NOMO-1 treated with dmso at 0.1 percent for 144 hours (cell line): ENCODE data around the gene GPR176.

ENCODE experiments used
- DNase-seq: peaks from one replicate; lab custom pipeline; 2025; ENCODE audit not compliant: unreplicated experiment; lab: John Stamatoyannopoulos, UW

GPR176 gene, protein sequence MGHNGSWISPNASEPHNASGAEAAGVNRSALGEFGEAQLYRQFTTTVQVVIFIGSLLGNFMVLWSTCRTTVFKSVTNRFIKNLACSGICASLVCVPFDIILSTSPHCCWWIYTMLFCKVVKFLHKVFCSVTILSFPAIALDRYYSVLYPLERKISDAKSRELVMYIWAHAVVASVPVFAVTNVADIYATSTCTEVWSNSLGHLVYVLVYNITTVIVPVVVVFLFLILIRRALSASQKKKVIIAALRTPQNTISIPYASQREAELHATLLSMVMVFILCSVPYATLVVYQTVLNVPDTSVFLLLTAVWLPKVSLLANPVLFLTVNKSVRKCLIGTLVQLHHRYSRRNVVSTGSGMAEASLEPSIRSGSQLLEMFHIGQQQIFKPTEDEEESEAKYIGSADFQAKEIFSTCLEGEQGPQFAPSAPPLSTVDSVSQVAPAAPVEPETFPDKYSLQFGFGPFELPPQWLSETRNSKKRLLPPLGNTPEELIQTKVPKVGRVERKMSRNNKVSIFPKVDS

DNA sequence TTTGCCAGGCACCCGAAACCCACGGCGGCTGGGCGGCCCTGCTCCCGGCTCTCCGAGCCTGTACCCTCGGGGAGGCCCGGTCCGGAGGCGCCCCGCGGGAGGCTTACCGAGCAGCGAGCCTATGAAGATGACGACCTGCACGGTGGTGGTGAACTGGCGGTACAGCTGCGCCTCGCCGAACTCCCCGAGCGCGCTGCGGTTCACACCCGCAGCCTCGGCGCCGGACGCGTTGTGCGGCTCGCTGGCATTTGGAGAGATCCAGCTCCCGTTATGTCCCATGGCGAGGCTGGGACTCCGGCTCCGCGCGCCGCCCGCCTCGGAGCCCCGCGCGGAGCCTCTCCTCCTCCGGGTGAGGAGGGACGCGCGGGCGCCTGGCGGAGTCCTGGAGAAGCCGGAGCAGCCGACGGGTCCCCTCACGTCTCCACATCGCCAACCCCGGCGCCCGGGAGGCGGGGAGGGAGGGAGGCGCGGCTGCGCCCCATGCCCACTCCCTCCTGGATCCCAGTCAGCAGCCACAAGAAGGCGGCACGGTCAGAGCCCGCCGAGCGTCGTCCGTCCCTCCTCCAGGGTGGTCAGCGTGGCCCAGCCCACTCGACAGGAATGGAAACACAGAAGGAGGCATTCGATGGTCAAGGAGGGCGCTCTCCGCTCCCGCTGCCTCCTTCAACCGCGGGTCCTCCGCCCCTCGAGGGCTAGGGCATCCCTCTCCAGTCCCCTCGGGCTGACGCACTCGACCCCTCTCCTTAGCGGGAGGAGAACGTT, at the start of gene GPR176:
Gene GPR176 (minus strand): TSS at position 519 of the 762 bp plus-strand sequence. CDS start 240 bp downstream, at position 279.
- DNase-seq = no peak

DNA sequence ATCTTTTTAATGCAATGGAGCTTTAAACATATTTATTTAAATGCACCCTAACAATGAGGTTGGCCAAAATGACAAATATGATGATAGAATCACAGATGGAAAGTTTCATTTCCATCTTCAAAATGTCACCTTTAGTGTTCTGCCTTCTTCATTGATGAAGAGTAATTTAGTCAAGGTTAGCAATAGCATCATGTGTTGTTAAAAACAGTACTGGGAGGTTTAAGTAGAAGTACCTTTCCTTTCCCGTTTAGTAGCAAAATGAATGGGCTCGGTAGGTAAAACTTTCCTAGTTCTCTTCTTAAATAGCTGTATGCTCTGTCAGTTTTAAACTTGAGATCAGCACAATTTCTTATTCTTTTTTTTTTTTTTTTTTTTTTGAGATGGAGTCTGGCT, 48.9 kb upstream of the GPR176 start:
- no peak for DNase-seq

DNA sequence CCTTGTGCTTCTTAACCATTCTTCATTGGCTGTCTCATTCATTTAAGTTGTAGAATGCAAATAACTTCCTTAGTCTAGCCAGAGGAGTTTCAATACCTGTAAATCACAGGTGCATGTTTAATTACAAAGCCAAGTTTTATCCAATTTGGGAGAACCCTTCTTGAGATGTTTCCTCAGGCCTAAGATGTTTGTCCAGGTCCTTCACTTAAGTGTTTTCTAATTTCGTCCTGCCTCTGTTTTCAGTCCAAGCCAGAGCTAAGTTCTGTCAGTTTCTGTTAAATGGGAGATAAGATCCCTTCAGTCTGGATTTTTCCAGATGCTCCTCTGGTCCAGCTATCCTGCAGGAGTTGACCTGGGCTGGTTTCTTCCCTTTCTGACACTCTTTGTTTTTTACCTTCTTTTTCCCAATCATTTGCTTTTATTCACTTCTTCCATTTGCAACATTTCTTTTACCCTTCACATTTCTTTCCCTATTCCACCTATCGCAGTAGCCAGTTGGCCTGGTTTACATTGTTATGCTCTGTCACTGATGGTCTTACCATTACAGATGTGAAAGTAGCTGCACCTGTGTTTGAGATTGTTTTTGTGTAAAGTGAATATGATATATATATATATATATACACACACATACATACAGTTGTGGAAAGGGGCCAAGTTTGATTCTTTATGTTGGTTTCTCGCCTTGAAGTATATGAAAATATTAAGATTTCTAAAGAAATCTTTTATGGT, 48.4 kb upstream of the GPR176 start:
- DNase-seq = no peak

DNA sequence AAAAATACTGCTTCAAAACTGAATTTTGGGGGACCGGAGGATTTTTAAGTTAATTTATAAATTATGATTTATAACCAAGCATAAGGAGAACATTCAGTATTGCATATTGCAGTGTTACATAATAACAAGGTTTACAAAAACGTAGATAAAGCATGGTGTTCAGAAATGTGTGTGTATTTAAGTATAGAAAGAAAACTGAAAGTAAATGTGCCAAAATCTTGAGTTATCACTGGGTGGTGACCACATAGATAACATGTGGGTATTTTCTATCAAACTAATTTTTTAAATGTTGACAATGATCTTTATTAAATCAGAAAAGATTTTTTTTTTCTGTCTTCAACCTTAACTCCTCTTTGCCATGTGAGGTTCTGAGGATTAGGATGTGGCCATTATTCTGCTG, 46.5 kb upstream of the GPR176 start:
- DNase-seq = no peak

DNA sequence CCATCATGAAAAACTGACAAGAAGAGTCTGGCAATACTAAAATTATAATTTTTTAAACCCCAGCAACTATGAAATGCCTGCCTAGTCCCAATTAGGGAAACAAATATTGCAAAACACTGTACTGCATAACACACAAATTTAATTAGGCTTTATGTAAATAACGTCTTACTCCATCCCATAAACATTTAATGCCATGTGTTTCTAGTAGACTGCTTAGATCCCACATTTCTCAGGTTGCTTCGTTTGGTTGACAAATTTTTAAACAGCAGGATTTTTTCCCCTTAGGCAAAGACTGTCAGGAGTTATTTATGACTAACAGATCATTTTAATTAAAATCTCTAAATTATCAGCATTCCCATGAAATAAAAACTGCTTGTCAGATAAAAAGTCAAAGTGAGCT, 43.7 kb upstream of the GPR176 start:
- no peak for DNase-seq

DNA sequence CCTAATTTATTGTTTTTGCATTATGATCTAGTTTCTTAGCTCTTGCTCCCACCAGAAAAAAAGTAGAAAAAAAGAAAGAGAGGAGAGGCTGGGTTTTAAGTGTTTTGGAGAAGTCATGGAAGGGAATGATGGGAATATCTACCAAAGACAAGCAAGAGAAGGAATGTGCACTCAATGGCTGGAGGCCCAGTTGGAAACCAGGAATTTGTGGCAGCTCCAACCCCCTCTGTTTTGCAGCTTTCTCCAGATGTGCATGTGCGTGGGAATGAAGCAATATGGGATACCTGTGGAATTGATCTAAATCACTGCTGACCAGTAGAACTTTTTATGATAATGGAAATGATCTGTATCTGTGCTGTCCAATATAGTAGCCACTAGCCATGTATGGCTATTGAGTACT, 41.0 kb upstream of the GPR176 start:
- no peak for DNase-seq

DNA sequence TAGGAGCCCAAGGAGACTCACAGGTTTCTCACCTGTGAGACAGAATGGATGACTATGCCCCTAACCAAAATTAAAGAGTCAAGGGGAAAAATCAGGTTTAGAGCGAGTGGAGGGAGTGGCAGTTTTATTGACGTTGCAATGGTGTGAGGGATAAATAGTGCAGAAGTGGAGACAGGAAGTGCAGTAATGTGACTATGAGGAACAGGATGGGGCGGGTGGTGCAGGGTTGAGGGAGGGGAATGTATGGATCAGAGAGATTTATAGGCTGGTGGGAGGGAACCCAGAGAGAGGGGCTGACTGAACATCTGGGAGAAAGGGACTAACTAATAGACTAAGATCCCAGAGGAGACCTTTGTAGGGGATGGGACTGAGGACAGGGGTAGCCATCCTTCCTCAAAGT, 40.3 kb upstream of the GPR176 start:
- DNase-seq = no peak

DNA sequence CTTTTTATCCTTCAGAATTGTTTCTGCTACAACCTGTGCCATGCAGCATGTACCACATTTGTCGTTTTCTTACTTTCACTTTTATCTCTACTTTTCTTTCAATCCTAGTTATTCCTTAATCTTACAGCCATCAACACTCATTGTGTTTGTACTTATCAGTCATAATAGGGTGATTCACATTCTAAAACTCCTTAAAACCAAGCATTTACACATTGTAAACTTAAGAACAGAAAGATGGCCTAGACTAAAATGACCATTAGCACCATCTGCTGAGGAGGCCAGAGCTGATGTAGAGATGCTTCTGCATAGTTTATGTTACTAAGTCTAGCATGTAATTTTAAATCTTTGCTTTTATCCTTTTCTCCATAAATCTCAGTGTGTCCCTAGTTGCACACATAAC, 39.3 kb upstream of the GPR176 start:
- no peak for DNase-seq

DNA sequence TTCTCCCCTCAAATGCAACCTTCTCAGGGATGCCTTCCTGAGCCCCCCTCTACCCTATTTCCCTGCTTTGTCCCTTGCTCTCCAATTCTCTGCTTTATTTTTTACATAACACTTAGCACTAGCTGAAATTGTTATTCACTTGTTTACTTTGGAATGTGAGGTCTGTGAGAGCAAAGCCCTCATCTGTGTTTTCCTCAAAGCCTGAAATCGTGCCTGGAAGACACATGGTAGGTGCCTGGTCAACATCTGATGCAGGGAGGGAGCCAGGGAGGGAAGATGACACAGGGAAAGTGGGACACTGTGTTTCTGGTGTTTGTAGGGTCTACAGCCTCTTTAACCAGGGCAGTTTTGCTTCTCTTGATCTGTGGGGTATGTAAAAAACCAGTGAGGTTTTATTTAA, 37.4 kb upstream of the GPR176 start:
- DNase-seq = no peak

DNA sequence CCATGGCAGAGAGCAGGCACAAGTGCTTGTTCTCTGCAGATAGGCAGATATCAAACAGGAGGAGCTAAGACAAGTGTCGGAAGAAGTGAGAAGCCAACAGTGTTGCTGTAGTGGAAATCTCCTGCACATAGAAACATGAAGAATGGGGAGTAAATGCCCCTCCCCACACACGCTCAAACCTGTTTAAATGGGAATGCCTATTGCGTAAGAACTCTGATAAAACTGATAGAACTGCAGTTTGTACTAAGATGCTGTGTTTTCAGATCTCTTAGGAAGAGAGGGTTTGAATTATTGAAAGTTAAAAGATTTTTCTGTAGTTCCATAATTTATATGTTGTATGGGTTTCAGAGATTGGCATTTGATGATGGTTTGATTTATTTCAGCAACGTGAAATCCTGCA, 33.5 kb upstream of the GPR176 start:
- no peak for DNase-seq

DNA sequence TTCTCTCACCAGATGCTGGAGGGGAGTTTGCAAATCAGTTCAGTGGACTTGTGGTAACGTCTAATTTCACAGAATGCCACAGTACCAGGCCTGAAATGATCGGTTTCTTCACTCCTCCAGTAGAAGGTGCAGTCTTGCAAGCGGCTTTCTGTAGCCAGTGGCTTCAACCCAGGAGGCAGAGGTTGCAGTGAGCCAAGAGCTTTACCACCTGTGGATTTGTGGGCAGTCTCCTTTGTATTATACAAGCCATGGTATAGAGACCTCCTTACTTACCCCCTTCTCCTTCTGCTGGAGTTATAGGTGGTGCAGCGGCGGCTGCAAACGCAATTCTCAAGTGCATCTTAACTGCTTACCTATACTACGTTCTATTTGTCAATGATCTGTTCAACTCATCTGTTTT, 31.5 kb upstream of the GPR176 start:
- no peak for DNase-seq

DNA sequence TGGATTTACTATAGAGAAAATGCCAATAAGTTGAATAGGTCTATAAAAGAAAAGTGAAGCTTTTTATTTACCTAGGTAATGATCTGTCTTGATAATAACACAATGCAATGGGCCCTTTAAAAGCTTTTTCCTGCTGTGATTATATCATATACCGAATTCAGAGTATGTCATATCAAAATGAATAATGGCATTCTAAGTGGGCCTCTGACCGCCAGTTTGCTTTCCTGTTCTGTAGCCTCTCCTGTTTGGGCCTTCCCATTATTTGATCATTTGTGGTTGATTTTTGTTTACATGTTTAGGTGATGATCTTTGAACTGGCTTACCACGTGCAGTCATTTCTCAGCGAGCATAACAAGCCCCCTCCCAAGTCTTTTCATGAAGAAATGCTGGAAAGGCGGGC, 28.8 kb upstream of the GPR176 start:
- DNase-seq = no peak

DNA sequence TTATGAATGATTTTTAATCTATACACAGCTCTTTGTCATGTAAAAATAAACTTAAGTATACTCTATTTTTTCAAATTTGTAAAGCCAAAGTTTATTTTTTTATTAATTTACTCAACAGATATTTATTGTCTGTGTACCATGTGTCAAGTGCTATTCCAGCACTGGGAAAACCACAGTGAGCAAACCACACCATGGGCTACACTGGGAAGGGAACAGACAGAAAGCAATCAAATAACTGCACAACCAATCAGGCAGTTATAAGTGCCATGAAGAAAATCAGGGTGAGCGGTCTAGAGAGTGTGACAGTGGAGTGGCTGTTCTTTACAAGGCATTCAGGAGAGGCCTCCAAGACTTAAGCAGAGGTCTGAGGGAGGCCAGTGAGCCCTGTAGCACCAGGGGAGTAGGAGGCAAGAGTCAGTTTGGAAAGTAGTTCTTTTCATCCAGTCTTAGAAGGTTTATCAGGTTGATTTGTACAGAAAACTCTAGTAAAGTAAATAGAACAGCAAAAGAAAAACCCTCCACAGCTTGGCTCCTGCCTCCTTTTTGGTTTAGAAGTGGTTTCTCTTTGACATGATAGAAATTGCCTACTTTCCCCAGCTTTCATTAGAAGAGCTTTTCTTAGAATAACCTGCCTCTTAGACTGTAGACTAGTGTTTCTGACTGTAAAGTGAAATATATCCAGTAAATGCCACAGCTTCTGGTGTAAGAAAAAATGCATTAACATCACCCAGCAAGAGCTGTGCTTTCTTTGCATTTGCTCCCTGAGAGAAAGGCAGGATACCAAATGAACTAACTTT, 27.5 kb upstream of the GPR176 start:
- DNase-seq = no peak

DNA sequence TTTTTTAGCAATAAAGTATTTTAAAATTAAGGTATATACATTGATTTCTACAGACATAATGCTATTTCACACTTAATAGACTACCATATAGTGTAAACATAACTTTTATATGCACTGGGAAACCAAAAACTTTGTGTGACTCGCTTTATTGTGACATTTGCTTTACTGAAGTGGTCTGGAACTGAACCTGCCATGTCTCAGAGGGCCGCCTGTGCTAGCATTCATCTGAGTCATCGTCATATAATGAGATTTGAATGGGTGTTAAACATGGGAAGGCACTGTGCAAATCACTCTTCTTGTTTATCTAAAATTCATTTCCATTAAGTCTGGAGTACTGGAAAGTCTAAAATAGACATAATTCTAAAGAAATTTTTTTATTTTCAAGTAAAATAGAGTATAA, 26.8 kb upstream of the GPR176 start:
- DNase-seq = no peak

DNA sequence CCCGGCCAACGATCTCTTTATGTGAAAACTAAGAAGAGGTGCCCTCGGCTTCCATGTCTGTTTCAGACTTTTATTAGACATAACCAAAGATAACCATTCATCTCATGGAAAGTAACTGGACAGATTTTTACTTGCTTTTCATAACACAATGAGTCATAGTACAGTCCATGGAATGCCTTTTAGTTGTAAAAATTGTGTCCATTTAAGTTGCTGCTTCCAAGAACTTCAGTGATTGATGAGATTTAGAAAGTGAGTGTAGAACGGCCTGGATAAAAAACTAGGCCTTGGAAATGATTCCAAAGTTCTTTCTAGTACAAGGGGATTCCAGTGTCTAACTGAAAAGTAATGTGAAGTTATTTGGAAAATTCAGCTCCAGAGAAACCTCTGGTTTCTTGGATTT, 24.7 kb upstream of the GPR176 start:
- no peak for DNase-seq

DNA sequence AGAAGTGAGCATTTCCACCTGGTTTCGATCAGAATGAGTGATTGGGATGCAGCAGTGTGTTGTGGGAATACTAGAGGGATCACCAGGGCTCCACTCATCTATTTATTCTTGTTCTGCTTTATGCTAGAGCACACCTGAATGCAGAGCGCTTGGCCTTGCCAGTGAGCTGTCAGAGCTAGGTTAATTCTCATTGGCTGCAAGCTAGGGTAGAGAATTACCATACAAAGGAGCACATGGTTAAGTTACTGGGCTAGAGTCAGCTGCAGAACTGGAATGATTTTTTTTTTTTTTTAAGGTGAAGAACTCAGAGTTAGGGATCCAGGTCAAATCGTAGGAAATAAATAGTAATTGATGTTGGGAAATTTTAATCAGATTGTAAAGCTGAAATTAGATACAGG, 22.7 kb upstream of the GPR176 start:
- DNase-seq = no peak

DNA sequence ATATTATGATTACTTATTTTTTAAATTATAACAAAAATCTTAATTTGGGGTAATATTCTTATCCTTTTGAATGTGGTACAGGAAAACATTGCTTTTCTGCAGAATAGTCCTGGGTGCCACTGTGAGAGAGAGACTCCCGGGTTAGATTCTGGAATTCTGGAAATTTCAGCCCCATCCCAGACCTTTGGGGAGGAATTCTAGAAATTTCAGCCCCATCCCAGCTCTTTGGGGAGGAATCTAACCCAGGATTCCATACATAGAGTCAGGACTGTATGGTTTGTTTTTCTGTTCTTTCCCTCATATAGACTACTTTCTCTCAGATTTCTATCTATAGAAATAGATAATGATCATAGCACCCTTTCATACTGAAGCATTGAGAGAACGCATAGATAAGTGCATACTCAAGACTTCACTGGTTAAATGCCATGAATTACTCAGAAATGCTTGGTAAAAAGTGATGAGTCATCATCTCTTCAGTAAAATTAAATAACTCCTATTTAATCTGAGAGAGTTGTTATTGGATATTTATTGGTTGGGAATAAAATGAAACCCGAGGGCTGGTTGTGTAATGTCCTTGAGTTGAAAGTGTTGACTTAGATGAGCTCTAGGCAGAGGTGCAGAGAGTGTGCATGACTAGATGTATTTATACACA, 22.2 kb upstream of the GPR176 start:
- no peak for DNase-seq

DNA sequence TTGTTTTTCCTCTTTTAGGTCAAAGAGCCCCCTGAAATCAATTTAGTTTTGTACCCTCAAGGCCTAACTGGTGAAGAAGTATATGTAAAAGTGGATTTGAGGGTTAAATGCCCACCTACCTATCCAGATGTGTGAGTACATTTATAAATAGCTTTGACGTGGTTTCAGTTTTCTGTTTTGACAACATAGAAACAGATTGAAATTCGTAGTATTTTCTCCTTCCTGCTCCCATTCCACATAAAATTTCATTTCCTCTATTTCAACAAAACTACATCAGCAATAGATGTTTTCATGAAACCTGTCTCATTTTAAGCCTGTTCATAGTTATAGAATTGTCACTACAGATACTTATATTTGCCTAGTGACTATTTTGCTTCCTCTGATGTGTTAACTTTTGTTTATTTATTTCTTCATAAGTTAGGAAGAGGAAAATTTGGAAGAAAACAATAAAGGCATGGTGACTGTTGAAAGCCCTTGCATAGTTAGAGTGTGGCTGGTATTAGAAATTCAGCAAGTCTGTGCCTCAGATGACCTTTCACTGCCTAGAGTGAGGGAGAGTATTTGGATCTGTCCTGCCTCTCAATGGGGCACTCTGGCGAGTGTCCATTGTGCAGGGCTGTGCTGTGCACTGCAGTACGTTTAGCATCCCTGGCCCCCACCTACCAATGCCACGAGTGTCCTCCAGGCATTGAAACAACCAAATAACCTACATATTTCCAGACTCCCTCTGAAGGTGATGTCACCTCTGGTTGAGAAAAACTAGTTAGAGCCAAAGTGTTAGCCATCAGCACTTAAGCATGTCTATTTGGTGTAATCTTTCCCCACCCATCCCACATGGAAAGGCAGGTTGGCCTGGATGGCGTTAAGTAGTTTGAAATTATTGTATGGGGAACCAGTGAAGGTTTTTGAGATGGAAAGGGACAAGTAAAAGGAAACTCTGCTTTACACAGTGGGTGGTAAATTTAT, 19.7 kb upstream of the GPR176 start:
- no peak for DNase-seq

DNA sequence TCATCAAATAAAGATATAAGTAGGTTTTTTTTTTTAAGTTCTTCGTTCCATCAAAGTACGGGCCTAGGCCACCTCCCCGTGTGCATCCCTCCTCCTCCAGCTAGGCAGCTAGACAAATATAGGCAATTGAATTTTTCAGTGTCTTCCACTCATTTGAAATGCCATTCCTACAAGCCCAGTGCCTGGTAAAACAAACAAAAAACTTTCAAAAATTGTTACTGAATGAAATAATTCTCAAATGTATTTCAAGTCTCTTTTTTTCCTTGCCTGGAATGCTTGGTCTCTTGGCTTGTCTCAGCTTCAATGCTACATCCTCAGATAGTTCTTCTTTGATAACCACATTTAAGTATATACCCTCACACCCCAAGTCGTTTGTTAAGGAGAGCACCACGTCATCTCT, 17.6 kb upstream of the GPR176 start:
- DNase-seq = no peak
